Endothelial cell of umbilical vein (primary cell): ENCODE measurements around the gene HSD3B7. TPM values are rescaled to one million over a fixed set of nuclear protein-coding genes. Genes with fewer than 3 reads are reported as not detected.

Source experiments
- BruUV-seq: library from RNA; stranded (reverse); fragments of 400-500 nt; replicated peaks from 2 replicates; lab custom pipeline; 2021; lab: Mats Ljungman, UMichigan
- CTCF ChIA-PET: fragments of 300-600, 350-600 bp; sonication (Branson Sonifier 250); formaldehyde crosslinking; loops from one replicate; lab custom pipeline; 2021; ENCODE audit warnings: antibody characterized with exemption, inconsistent platforms; lab: Charles Lee
- POLR2A ChIA-PET: fragments of 300-600, 350-600 bp; sonication (Branson Sonifier 250); formaldehyde crosslinking; loops from one replicate; lab custom pipeline; 2021; ENCODE audit warnings: antibody characterized with exemption, inconsistent platforms; lab: Charles Lee
- DNase-seq: peaks from one replicate; pipeline ENCODE4 v3.0.0-alpha.2; 2011; ENCODE audit warnings: low read depth, low spot score
- FAIRE-seq: peaks from 2 replicates; lab custom pipeline; 2011; peaks lifted over from hg19 to GRCh38; lab: Jason Lieb, UNC
- H2AFZ ChIP-seq: 2 replicates; pipeline ENCODE4 v1.6.0; 2012; ENCODE audit warnings: low read depth, low read length, control low read depth, inconsistent platforms
- H3K27ac ChIP-seq: 2 replicates; pipeline ENCODE4 v1.5.1; 2011; ENCODE audit warnings: low read depth, mild to moderate bottlenecking, control low read depth, low read length, moderate library complexity; ENCODE audit not compliant: insufficient read depth
- H3K27me3 ChIP-seq, 2 experiments: 2 replicates each; pipeline versions ENCODE4 v1.6.0 to v1.6.1; 2011; ENCODE audit warnings: low read length in 2 of 2, mixed read lengths in 1 of 2; ENCODE audit not compliant: control insufficient read depth in 2 of 2, insufficient read depth in 2 of 2
- H3K36me3 ChIP-seq, 2 experiments: 2 replicates in 1 of 2; 3 replicates in 1 of 2; pipeline ENCODE4 v1.5.1; 2011; ENCODE audit warnings: low read length in 2 of 2, mild to moderate bottlenecking in 1 of 2, moderate library complexity in 1 of 2; ENCODE audit not compliant: control insufficient read depth in 2 of 2, insufficient read depth in 2 of 2; ENCODE audit errors: extremely low read depth in 1 of 2
- H3K4me1 ChIP-seq: 3 replicates; pipeline ENCODE4 v1.5.1; 2011; ENCODE audit warnings: mild to moderate bottlenecking, low read length; ENCODE audit not compliant: control insufficient read depth, insufficient read depth; ENCODE audit errors: extremely low read depth
- H3K4me2 ChIP-seq: 2 replicates; pipeline ENCODE4 v1.6.1; 2011; ENCODE audit warnings: low read length, control low read depth, mixed read lengths; ENCODE audit not compliant: insufficient read depth
- H3K4me3 ChIP-seq, 3 experiments: fragments of 200-600 bp in 1 of 3; sonication (generic), shearing (Covaris generic) in 1 of 3; replicated peaks in 1 of 3; 2 replicates each; pipeline ENCODE4 v1.5.1; 2011 to 2016; ENCODE audit warnings: control low read depth in 3 of 3, low read length in 3 of 3, mild to moderate bottlenecking in 2 of 3, inconsistent platforms in 1 of 3, low read depth in 1 of 3, moderate library complexity in 1 of 3; ENCODE audit not compliant: insufficient read depth in 1 of 3
- H3K79me2 ChIP-seq: 2 replicates; pipeline ENCODE4 v1.6.0; 2012; ENCODE audit warnings: low read length, inconsistent platforms; ENCODE audit not compliant: control insufficient read depth, insufficient read depth
- H3K9ac ChIP-seq: replicated peaks from 2 replicates; pipeline ENCODE3; 2011; ENCODE audit warnings: low read length, control low read depth; ENCODE audit not compliant: insufficient read depth; ENCODE audit errors: extremely low read depth
- H3K9me1 ChIP-seq: replicated peaks from 3 replicates; pipeline ENCODE4 v1.6.0; 2011; ENCODE audit warnings: mild to moderate bottlenecking, low read length; ENCODE audit not compliant: control insufficient read depth, insufficient read depth; ENCODE audit errors: extremely low read depth
- H3K9me3 ChIP-seq: replicated peaks from 2 replicates; pipeline ENCODE4 v1.5.1; 2012; ENCODE audit warnings: low read length, inconsistent platforms; ENCODE audit not compliant: control insufficient read depth, insufficient read depth
- H4K20me1 ChIP-seq: replicated peaks from 2 replicates; pipeline ENCODE3; 2011; ENCODE audit warnings: mild to moderate bottlenecking, low read length; ENCODE audit not compliant: control insufficient read depth, insufficient read depth; ENCODE audit errors: extremely low read depth
- EZH2 ChIP-seq: IDR thresholded peaks from 2 replicates; pipeline ENCODE4 v1.6.1; 2012; ENCODE audit warnings: borderline replicate concordance, low read depth, mild to moderate bottlenecking, moderate library complexity, low read length, inconsistent platforms; ENCODE audit not compliant: severe bottlenecking
- FOS ChIP-seq: IDR thresholded peaks from 2 replicates; pipeline ENCODE4 v1.6.1; 2011; ENCODE audit warnings: mild to moderate bottlenecking, low read length, moderate library complexity, borderline replicate concordance; ENCODE audit not compliant: insufficient read depth
- GATA2 ChIP-seq: IDR thresholded peaks from 2 replicates; pipeline ENCODE4 v1.7.0; 2011; ENCODE audit warnings: low read depth, mild to moderate bottlenecking, moderate library complexity, mixed read lengths, low read length; ENCODE audit not compliant: insufficient read length, insufficient read depth
- JUN ChIP-seq: IDR thresholded peaks from 2 replicates; pipeline ENCODE4 v1.6.1; 2011; ENCODE audit warnings: borderline replicate concordance, low read depth; ENCODE audit not compliant: insufficient read length, insufficient read depth
- MAX ChIP-seq: IDR thresholded peaks from 2 replicates; pipeline ENCODE4 v1.6.1; 2011; ENCODE audit not compliant: insufficient read depth, insufficient read length
- MYC ChIP-seq: IDR thresholded peaks from one replicate; pipeline ENCODE4 v1.6.1; 2011; ENCODE audit warnings: mild to moderate bottlenecking, low read depth, low read length
- POLR2A ChIP-seq: IDR thresholded peaks from 2 replicates; pipeline ENCODE4 v1.6.1; 2012; ENCODE audit warnings: low read depth, mild to moderate bottlenecking, control low read depth, low read length
- POLR2AphosphoS5 ChIP-seq: IDR thresholded peaks from 2 replicates; pipeline ENCODE4 v1.6.1; 2012; ENCODE audit warnings: low read depth, mild to moderate bottlenecking, control low read depth, low read length, moderate library complexity; ENCODE audit not compliant: insufficient read depth
- dilution Hi-C: fragments of 300-500 bp; cut with MboI; formaldehyde crosslinking; loops from one replicate; pipeline ENCODE4 v1.15.0; 2019; ENCODE audit warnings: low sequenced_read_pairs; ENCODE audit not compliant: extremely low pct_ligation_motif_present
- intact Hi-C: fragments of 100-400 bp; cut with micrococcal nuclease; formaldehyde crosslinking; loops from one replicate; pipeline ENCODE4 v1.10.0; 2022
- polyA plus RNA-seq, 4 experiments: library from polyadenylated mRNA; depleted of rRNA in 3 of 4; stranded (reverse) in 3 of 4; unstranded in 1 of 4; fragments of >200 nt; gene quantifications; 2 replicates each; pipeline versions ENCODE4 v1.2.1 to v1.2.3, GENCODE V29; 2011 to 2012; ENCODE audit warnings: missing spikeins in 1 of 4
- total RNA-seq: library from RNA; stranded (reverse); gene quantifications from 2 replicates; pipeline ENCODE4 v1.2.3, GENCODE V29; 2021
- TF ChIP-seq, protein P1 (sequence below), 2 donors: IDR thresholded peaks; 1 replicate in 1 of 2; 2 replicates in 1 of 2; pipeline ENCODE4 v1.5.1; 2011; ENCODE audit warnings: low read length in 2 of 2, mild to moderate bottlenecking in 2 of 2, moderate library complexity in 2 of 2, control low read depth in 1 of 2, inconsistent platforms in 1 of 2, low read depth in 1 of 2; ENCODE audit not compliant: insufficient read depth in 1 of 2; ENCODE audit errors: extremely low read depth in 1 of 2

Gene HSD3B7
- total and polyA plus RNA-seq, 2 donors (not counting 3 experiments of a cell fraction or from before 2014, with no cell fraction given) = 3.5 to 4.8 TPM

GRCh38 chr16:30949650-30950515, 35.1 kb upstream of the HSD3B7 start:
- Histone ChIP-seq H3K27me3 (no peaks in the 10 kb centered on the region), H3K9ac (peak overlapping the region; percentile 58), H3K27ac (no peak overlapping the region), H3K79me2 (no peaks in the 10 kb centered on the region), H3K4me3 (peak overlapping the region; percentile 58 to 73 (median 72)), H3K9me3 (no peaks in the 10 kb centered on the region), H3K36me3 (peaks cover 0 to 5% of the 10 kb centered on the region in 2 experiments), H4K20me1 (no peaks in the 10 kb centered on the region), H3K4me2 (peak overlapping the region; percentile 71), H3K9me1 (no peaks in the 10 kb centered on the region), H3K4me1 (peaks cover 18% of the 10 kb centered on the region), H2AFZ (no peak overlapping the region)
- BruUV-seq = TSS peak; percentile 66
- dilution Hi-C loops = no loop called here
- TF ChIP-seq MAX (no peak), FOS (no peak), POLR2AphosphoS5 (peak; percentile 25), GATA2 (peak; percentile 92), MYC (no peak), POLR2A (peak; percentile 23), EZH2 (no peak), JUN (no peak)
- TF ChIP-seq, protein P1, sequence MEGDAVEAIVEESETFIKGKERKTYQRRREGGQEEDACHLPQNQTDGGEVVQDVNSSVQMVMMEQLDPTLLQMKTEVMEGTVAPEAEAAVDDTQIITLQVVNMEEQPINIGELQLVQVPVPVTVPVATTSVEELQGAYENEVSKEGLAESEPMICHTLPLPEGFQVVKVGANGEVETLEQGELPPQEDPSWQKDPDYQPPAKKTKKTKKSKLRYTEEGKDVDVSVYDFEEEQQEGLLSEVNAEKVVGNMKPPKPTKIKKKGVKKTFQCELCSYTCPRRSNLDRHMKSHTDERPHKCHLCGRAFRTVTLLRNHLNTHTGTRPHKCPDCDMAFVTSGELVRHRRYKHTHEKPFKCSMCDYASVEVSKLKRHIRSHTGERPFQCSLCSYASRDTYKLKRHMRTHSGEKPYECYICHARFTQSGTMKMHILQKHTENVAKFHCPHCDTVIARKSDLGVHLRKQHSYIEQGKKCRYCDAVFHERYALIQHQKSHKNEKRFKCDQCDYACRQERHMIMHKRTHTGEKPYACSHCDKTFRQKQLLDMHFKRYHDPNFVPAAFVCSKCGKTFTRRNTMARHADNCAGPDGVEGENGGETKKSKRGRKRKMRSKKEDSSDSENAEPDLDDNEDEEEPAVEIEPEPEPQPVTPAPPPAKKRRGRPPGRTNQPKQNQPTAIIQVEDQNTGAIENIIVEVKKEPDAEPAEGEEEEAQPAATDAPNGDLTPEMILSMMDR (IDR thresholded peaks at IDR 0.05; ENCODE audit: extremely low read depth in 1 of 2, insufficient read depth in 1 of 2, low read depth in 1 of 2, low read length in 2 of 2) = peak in 1 of 2 donors; percentile 3
- ChIA-PET POLR2A (interaction anchor here (0.6 kb wide), 1 partner anchor 207 kb away, joined by 3 read pairs; no protein-coding TSS in a partner anchor), CTCF (interaction anchor here (0.9 to 1.5 kb wide), 3 partner anchors 10 to 105 kb away, joined by 3 to 4 read pairs (median 3); partner anchors contain the start of gene HSD3B7)
- DNase-seq (peak; percentile 50), FAIRE-seq (peak; percentile 92)
- intact Hi-C loops = loop anchor here (1.0 kb wide), 1 partner anchor 7 kb away; the partner anchor contains the start of gene SETD1A
